Measurements from ENCODE around the gene MARF1.
"Not testable (repeated sequence)": the region's sequence is repeated elsewhere in the genome, so short reads cannot be mapped to it uniquely, and the experiment has no call there.

MARF1 gene

DNA sequence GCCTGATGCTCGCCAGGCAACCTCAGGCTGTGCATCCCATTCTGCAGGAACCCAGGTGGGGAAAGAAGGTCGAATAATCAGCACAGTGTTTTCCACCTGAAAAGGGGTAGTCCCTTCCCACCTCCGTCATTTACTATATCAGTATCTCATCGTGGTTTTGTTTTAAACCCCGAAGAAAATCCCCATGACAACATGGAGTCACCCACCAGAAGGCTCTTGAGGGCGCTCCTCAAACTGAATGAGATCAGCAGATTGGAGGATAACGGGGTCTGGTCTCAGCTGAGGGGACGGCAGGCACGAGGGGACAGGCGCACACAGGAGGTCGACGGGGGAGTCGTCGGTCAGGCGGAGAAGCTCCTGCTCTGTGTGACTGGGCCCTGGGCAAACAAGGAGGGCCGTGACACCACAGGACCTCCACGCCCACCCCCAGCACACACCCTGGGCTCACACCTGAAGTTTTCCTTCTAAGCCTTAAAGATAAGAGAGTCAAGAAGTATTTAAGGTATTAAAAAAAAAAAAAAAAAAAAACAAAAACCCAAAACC lies 44.2 kb downstream of the MARF1 start:
- no peak for DNase-seq

DNA sequence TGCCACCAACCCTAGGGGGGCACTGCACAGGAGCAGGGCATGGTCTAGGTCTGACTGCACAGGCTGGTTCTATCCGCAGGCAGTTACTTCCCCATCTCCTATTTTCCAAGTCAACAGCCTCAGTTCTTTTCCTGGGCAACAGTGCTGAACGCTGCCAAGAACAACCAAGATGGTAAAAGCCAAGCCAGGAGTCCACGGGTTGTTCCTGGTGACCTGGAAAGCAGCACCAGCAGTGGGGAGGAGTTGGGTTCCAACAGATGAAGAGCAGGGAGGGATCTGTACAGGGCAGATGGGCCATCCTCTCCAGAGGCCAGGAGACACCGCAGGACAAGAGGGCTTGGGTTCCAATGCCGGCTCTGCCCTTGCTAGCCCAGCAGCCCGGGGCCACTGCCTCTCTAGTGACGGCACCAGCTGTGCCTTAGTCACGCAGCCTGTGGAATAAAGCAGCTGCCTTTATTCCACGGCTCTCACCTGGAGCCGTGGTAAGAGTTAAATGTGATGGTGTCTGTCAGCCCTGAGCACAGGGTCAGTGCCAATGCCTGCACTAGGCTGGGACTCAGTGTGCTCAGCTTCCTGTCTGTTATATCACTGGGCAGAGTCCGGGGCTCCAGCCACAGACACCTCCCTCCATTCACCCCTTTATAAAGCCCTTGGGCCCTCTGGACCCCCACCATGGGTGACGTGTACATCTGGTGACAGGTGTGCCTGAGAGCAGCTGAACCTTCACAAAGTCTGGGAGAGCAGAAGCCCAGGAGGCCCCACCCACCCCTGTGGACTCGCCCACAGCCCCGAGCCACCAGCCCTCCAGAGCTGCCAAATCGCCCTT lies 44.9 kb downstream of the MARF1 start:
- no peak for DNase-seq

DNA sequence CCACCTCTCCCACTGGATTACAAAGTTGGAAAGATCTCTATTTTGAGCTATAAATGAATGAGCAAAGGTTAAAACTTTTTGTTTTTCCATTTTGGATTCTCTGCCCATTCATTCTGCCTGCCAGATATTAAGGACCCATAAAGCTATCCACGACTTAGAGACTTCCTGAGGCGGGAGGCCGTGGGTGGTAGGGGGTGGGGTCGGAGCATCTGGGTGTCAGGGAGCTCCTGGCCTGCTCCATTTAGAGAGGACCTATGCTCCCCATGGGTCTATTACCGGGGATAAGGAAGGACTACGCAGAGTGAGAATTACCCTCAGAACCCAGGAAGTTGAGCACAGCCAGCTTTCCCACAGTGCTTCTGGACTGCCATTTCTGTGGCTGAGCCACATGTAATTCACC lies 45.8 kb downstream of the MARF1 start:
- DNase-seq: no peak

DNA sequence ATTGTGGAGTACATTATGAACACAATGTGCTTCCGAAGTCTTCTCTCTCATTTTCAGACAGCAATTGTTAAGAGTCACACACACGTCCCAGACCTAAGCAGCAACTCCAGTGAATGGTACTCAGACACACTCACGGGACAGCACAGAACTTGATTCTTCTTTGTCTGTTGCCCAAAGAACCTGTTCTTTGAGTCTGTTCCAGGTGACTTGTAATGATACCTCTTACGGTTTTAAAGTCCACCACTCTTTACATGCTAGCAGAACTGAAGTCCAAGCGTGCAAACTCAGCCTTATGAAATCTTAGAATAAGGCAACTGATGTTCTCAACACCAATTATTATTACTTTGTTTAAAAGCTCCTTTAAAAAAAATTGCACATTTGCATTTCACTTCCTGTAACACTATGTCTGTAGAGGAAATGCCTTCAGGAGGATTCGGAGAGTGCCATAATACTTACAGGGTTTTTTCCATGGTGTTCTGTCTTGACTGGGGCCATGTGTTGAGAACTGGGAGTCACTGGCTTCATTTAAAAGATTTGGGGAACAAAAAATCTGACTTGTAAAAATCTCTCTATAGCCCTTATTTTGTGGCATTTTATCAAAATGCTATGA lies 48.1 kb downstream of the MARF1 start:
- no peak for DNase-seq

DNA sequence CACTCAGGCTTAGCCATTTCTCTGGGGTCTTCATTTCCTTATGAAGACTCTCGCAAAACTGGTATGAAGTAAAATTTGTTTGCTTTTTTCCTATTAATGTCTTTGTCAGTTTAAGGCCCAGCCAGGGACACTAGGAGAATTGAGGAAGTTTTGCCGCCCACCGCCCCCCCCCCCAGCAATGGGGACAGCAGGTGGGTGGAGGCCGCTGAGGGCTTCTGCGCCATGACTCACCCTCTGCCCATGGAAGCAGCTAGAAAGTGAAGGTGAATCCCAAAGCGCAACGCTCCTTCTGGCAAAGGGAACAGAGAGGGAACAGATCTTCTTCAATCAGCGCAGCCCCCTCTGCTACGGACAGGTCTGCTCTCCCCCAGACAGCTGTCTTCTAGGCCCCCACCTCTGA lies 49.7 kb downstream of the MARF1 start:
- no peak for DNase-seq

DNA sequence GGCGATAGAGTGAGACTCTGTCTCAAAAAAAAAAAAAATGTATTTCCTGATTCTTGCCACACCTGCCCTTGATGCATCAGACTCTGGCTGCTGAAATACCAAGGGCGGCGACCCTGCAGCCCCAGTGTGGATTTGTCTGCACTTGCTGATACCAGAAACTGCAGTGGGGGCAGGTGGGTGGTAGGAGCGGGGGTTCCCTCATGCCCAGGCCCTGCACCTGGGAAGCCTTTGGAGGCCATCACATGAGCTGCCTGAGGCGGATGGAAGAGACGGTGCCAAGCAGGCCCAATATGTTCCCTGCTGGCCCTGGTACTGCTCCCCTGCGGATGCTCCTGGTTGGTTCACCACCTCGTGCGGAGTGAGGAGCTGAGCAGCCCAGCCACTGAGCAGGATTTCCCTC lies 50.6 kb downstream of the MARF1 start:
- no peak for DNase-seq

DNA sequence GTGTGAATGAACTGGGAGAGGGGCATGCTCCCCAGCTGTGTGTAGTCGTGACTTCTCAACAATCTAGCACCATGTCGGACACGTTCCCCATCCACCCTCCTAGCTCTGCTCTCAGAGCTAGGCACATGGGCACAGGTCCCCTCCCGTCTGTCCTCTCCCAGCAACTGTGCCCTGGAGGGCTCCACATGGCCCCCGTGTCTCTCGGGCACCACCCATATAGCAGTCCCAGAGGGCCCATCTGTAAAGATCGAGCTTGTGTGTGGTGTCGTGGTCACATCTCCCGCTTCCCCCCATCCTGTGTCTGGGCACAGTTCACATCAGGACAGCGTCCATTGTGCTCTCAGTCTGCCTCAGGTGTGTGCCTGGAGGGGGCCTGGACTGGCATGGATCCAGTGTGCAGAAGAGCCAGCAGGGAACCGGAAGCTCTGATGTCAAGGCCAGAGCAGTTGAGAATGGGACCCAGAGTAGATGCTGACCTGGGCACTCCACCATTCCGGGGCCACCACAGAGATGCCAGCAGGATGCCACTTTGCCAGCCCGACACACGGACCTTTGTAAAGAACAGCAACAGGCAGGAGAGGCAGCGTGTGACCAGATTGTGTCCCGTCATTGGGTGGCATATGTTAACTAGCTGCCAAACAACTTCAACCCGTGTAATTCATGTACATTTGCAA lies 55.7 kb downstream of the MARF1 start:
- DNase-seq: no peak

DNA sequence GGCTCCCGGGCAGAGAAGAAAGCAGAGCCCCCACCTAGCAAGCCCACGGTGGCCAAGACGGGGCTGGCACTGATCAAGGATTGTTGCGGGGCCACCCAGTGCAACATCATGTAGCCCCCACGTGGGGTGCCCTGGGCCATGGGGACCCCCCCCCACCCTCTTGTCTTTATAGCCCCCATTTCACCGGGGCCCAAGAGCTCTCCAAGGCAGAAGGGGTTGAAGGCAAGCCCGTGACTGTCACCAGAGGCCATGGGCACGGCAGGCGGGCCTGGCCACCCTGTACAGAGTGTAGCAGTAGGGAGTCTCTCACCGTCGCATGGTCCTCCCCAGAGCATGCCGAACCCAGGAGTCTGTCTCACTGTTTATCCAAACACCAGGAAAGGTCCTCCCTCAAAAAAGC lies 56.2 kb downstream of the MARF1 start:
- DNase-seq: no peak

DNA sequence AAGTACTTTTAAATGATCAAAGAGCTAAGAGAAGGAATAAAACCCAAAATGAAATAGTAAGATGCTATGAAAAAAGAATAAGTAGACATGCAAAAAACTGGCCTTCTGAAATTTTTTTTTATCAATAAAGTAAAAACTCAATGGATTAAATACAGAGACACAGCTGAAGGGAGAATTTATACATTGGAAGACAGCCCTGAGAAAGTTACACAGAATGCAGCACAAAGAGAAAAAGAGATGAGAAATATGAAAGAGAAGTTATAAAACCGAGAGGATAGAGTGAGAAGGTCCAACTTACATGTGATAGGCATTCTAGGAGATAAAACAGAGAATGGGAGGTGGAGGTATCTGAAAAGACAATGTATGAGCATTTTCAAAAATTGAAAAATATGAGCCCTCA lies 57.0 kb downstream of the MARF1 start:
- DNase-seq: no peak

DNA sequence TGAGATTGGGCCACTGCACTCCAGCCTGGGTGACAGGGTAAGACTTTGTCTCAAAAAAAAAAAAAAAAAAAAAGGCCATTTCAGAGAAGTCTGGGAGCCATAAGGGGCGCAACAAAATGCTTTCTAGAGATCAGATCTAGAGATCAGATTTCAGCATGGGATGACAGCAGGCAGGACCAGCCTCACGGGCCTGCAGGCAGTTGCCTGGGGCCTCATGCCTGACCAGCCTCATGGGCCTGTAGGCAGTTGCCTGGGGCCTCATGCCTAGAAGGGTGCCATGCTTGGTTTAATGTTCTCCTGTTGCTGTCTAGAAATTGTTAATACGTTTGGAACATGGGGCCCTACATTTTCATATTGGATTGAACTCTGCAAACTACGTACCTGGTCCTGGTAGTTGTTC lies 59.4 kb downstream of the MARF1 start:
- no peak for DNase-seq

DNA sequence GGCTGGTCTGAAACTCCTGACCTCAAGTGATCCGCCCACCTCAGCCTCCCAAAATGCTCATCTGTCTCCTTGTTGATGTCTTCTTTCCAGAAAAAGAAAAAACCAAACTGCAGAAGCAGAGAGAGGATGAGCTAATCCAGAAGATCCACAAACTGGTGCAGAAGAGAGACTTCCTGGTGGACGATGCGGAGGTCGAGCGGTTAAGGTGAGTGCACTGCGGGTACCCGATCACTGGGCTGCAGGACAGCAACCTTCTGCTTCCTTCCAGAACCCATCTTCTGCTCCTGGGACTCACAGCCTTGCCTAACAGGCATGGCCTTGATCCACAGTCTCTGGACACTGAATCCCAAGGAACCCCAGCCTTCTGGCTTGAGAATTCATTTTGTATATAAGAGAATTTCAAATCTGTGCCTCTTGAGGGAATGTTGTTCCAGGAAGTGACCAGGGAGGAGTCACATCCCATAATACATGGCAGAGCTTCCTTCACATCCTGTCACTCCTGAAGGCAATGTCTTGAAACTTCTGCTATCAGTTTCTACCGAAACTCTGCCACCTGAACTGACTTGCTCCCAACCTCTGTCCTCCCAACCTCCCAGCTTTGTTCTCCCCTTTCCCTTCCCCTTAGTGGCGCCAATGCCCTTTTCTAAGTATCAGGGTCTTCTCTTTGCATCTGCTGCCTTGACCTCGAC lies 61.7 kb downstream of the MARF1 start:
- DNase-seq: no peak

DNA sequence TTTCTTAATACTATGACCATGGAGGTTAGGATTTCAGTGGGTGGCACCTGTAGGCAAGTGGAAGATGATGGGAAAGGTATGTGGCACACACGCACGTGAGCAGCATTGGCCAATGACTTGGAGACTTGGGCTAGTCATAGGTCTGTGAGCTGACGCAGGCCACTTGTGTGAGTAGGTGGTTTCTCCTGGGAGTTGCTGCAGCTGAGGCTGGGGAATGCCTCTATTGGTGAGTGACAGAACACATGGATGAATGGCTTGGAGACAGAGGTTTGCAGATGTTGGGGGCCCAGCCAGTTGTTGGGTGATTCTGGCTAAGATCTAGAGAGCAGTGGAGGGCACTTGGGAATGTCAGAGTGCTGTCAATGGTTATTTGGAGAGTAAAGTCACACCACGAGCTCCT lies 64.1 kb downstream of the MARF1 start:
- no peak for DNase-seq

DNA sequence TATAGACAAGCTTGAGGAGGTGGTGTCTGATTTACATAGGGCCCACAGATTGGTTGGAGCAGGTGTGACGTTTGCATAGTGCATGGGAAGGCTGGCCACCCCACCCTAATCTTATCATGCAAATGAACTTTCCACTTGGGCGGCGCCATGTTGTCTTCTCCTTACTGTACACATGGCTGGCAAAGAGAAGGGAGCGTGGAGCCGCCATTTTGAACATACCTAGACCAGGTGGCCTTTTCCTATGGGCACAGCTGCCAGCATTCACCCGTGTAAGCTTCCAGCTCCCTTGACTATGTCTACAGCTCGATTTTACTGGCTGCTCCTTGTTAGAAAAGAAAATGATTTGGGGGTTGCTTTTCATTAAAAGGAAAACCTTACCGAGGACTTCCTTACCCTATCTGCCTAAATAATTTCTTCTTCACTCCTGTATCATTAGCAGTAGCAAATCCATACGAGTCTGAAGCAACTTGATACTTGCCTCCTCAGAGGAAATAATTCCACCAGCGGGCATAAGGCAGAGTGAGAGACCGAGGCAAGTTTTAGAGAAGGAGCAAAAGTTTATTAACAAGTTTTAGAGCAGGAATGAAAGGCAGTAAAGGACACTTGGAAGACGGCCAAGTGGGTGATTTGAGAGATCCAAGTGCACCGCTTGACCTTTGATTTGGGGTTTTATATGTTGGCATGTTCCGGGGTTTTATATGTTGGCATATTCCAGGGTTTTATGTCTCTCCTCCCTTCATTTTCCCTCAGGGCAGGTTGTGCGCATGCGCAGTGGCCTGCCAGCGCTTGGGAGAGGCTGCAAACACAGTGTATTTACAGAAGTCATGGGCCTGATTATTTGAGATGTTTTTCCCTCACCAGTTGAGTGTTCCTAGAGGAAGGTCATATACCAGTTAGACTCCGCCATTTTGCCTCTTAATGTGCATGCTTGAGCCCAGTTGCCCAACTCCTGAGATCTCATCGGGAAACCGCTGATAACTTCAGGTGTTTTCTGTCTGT lies 65.7 kb downstream of the MARF1 start:
- no peak for DNase-seq

DNA sequence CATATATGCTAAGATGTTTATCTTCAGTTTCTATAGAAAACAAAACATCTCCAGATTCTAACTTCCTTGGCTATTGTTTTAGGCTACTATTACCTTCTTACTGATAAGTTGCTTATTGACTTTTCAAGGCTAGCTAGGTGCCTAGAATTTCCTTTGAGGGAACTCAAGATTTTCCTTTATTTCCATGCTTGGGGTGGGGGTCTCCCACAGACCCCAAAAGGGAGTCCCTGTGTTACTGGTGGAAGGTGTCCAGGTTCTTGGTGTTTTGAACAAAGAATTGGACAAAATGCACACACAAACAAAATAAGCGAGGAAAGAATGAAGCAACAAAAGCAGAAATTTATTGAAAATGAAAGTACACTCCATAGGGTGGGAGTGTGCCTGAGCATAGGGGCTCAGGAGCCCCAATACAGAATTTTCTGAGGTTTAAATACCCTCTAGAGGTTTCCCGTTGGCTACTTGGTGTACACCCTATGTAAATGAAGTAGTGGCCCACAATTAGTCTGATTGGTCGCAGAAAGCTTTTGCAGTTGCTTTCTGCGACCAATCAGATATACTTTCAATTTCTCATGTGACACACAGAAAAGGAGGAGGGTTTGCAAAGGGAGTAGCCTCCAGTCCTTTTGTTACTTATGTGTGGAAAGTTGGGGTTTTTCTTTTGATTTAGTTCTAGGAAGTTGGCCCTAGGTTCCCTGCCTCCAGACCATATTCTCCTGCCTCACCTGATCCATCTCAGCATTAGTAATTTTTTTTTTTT lies 67.5 kb downstream of the MARF1 start:
- no peak for DNase-seq

DNA sequence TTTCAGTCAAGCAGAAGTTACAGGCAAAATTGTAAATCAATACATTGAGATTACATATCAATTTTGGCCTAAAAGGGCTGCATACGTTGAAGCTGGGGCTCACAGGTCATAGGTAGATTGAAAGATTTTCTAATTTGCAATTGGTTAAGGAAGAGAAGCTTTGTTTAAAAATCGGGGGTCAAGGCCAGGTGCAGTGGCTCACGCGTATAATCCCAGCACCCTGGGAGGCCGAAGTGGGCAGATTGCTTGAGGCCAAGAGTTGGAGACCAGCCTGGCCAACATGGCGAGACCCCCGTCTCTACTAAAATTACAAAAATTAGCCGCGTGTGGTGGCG lies 68.4 kb downstream of the MARF1 start:
- no peak for DNase-seq

DNA sequence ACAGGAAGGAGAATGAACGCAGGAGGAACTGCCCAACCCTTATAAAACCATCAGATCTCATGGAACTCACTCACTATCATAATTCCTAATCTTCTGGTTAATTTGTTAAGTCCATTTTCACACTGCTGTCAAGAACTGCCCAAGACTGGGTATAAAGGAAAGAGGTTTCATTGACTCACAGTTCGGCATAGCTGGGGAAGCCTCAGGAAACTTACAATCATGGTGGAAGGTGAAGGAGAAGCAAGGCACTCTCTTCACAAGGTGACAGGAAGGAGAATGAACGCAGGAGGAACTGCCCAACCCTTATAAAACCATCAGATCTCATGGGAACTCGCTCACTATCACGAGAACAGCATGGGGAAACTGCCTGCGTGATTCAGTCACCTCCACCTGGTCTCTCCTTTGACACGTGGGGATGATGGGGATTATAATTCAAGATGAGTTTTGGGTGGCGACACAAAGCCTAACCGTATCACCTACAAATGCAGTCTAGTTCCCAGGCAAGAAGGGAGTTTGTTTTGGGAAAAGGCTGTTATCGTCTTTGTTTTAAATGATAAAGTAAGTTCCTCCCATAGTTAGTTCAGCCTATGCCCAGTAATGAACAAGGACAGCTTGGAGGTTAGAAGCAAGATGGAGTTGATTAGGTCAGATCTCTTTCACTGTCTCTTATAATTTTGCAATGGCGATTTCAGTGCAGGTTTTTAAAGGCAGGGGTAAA lies 68.9 kb downstream of the MARF1 start:
- DNase-seq: not testable (repeated sequence)

DNA sequence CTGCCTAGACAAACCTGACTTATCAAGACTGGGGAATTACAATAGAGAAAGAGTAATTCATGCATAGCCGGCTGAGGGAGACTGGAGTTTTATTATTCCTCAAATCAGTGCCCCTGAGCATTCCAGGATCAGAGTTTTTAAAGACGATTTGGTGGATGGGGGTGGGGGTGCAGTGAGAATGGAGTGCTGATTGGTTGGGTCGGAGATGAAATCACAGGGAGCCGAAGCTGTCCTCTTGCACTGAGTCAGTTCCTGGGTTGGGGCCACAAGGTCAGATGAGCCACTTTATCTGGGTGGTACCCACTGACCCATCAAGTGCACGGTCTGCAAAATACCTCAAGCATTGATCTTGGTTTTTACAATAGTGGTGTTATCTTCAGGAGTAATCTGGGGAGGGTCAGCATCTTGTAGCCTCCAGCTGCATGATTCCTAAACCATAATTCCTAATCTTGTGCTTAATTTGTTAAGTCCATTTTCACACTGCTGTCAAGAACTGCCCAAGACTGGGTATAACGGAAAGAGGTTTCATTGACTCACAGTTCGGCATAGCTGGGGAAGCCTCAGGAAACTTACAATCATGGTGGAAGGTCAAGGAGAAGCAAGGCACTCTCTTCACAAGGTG lies 69.6 kb downstream of the MARF1 start:
- DNase-seq: no peak

DNA sequence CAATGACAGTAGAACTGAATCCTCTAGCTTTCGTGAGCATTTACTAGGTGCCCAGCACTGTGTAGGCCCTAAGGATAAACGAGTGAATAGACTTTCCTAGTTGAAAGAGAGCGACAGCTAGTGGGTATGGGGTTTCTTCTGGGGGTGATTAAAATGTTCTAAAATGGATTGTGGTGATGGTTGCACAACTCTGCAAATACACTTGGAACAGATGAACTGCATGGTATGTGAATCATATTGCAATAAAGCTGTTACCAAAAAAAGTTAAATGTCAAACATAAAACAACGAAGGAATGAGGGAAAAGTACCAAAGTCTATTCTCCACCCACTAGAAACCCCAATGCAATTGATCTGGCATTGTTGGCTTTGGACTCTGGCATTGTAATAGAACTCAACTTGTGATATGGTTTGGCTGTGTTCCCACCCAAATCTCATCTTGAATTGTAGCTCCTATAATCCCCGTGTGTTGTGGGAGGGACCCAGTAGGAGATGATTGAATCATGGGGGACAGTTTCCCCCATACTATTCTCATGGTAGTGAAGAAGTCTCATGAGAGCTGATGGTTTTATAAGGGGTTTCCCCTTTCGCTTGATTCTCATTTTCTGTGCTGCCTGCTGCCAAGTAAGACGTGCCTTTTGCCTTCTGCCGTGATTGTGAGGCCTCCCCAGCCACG lies 70.5 kb downstream of the MARF1 start:
- DNase-seq: peak; percentile 42

DNA sequence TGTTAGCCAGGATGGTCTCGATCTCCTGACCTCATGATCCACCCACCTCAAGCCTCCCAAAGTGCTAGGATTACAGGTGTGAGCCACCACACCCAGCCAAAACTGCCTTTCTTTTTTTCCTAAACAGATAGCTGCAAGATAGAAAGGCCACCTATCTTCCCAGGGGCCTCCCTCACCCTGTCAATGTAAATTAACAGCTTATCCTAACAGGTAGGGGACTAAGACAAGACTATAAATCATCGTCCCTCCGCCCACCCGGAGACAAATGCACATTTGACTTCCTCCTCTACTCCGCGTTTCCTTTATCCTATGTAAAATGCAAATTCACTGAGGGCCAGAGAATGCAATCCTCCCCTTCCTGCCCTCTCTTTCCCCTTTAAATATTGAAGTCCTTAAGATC lies 71.4 kb downstream of the MARF1 start:
- no peak for DNase-seq

DNA sequence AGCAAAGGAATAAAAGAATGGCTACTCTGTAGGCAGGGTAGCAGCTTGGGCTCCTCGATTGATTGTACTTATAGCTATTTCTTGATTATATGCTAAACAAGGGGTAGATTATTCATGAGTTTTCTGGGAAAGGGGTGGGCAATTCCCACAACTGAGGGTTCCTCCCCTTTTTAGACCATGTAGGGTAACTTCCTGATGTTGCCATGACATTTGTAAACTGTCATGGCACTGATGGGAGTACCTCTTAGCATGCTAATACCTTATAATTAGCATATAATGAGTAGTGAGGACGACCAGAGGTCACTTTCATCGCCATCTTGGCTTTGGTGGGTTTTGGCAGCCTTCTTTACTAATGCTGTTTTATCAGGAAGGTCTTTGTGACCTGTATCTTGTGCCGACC lies 72.3 kb downstream of the MARF1 start:
- DNase-seq: not testable (repeated sequence)

Measured in stimulated activated CD4-positive, alpha-beta T cell treated with anti-CD3 and anti-CD28 coated beads, Interleukin-4, amount 100 ng/mL, for 24 hours (primary cell).